GM23338 (cell line): ENCODE measurements around the gene THRB. TPM values are rescaled to one million over a fixed set of nuclear protein-coding genes. Genes with fewer than 3 reads are reported as not detected.

ENCODE experiments used
- ATAC-seq: fragments of 200-7000 bp; cut with Tn5 transposase; 3 replicates; pipeline ENCODE4 v1.9.1; 2020
- DNase-seq: peaks from one replicate; pipeline ENCODE4 v3.0.0-alpha.2; 2015; ENCODE audit warnings: low spot score
- H2AFZ ChIP-seq: fragments of 200-600 bp; sonication (generic); 2 replicates; pipeline ENCODE4 v1.8.0; 2016; ENCODE audit warnings: antibody characterized with exemption, mild to moderate bottlenecking, moderate library complexity
- H3F3A ChIP-seq: fragments of 200-600 bp; sonication (generic); replicated peaks from 2 replicates; pipeline ENCODE4 v1.8.0; 2017; ENCODE audit warnings: antibody characterized with exemption, mixed run types, low read depth
- H3K27ac ChIP-seq: fragments of 200-600 bp; sonication (generic); 2 replicates; pipeline ENCODE4 v1.6.1; 2016; ENCODE audit warnings: low read depth
- H3K27me3 ChIP-seq: fragments of 200-600 bp; sonication (generic); 2 replicates; pipeline ENCODE4 v1.8.0; 2016; ENCODE audit warnings: mild to moderate bottlenecking, mixed run types, moderate library complexity; ENCODE audit not compliant: insufficient read depth
- H3K36me3 ChIP-seq: fragments of 200-600 bp; sonication (generic); 2 replicates; pipeline ENCODE4 v1.8.0; 2016; ENCODE audit warnings: mild to moderate bottlenecking; ENCODE audit not compliant: insufficient read depth
- H3K4me1 ChIP-seq: fragments of 200-600 bp; sonication (generic); 2 replicates; pipeline ENCODE4 v1.8.0; 2016; ENCODE audit warnings: mild to moderate bottlenecking, moderate library complexity; ENCODE audit not compliant: insufficient read depth
- H3K4me2 ChIP-seq: fragments of 200-600 bp; sonication (generic); 2 replicates; pipeline ENCODE4 v1.7.1; 2017; ENCODE audit warnings: mixed run types
- H3K4me3 ChIP-seq: fragments of 200-600 bp; sonication (generic); 2 replicates; pipeline ENCODE4 v1.6.1; 2016; ENCODE audit warnings: mixed run types
- H3K79me2 ChIP-seq: fragments of 200-600 bp; sonication (generic); replicated peaks from 2 replicates; pipeline ENCODE4 v1.8.0; 2017; ENCODE audit warnings: mild to moderate bottlenecking; ENCODE audit not compliant: insufficient read depth
- H3K9me2 ChIP-seq: fragments of 200-600 bp; sonication (generic); 2 replicates; pipeline ENCODE4 v1.8.0; 2017; ENCODE audit not compliant: insufficient read depth
- H4K20me1 ChIP-seq: fragments of 200-600 bp; sonication (generic); replicated peaks from 2 replicates; pipeline ENCODE4 v1.8.0; 2017; ENCODE audit warnings: mild to moderate bottlenecking; ENCODE audit not compliant: insufficient read depth
- H3K27ac Mint-ChIP-seq: 2 replicates; pipeline ENCODE4 v1.8.0; 2020; ENCODE audit warnings: inconsistent platforms, mild to moderate bottlenecking, moderate library complexity, mixed read lengths
- H3K27me3 Mint-ChIP-seq: 3 replicates; pipeline ENCODE4 v1.8.0; 2022; ENCODE audit warnings: low read depth, mild to moderate bottlenecking, moderate library complexity, mixed read lengths, inconsistent platforms; ENCODE audit not compliant: insufficient read depth, poor library complexity
- H3K36me3 Mint-ChIP-seq: 3 replicates; pipeline ENCODE4 v1.8.0; 2021; ENCODE audit warnings: low read depth, mild to moderate bottlenecking, inconsistent platforms, moderate library complexity, mixed read lengths
- H3K4me1 Mint-ChIP-seq: 3 replicates; pipeline ENCODE4 v1.8.0; 2020; ENCODE audit warnings: mild to moderate bottlenecking, inconsistent platforms, mixed read lengths
- H3K4me3 Mint-ChIP-seq: 3 replicates; pipeline ENCODE4 v1.8.0; 2021; ENCODE audit warnings: moderate library complexity, mild to moderate bottlenecking, inconsistent platforms, mixed read lengths
- H3K9me3 Mint-ChIP-seq: 3 replicates; pipeline ENCODE4 v1.8.0; 2020; ENCODE audit warnings: moderate library complexity, mild to moderate bottlenecking, inconsistent platforms, mixed read lengths
- ETS1 ChIP-seq: IDR thresholded peaks from 2 replicates; pipeline ENCODE4 v1.6.1; 2016; ENCODE audit warnings: antibody characterized with exemption
- EZH2 ChIP-seq: fragments of 200-600 bp; sonication (generic); IDR thresholded peaks from one replicate; pipeline ENCODE4 v1.8.0; 2017; ENCODE audit warnings: antibody characterized with exemption, mild to moderate bottlenecking, low read depth; ENCODE audit not compliant: unreplicated experiment
- NANOG ChIP-seq: IDR thresholded peaks from 2 replicates; pipeline ENCODE4 v1.6.1; 2016; ENCODE audit warnings: antibody characterized with exemption, borderline replicate concordance
- POLR2AphosphoS5 ChIP-seq: IDR thresholded peaks from 2 replicates; pipeline ENCODE4 v1.6.1; 2016; ENCODE audit warnings: antibody characterized with exemption, low read depth
- ZNF331 ChIP-seq: fragments of 250-450 bp; sonication (Bioruptor Pico); IDR thresholded peaks from 2 replicates; pipeline ENCODE4 v1.5.0; 2020; ENCODE audit warnings: low read depth, mild to moderate bottlenecking, moderate library complexity
- polyA plus RNA-seq: library from polyadenylated mRNA; unstranded; fragments of >200 nt; fragmentation: Nextera tagmentation; extraction: Ambion mirVana; gene quantifications from 2 replicates; pipeline ENCODE4 v1.2.1, GENCODE V29; 2016
- total RNA-seq: library from RNA; depleted of rRNA; stranded (reverse); fragments of >200 nt; shearing (Covaris generic); gene quantifications from 2 replicates; pipeline ENCODE4 v1.2.3, GENCODE V29; 2014
- TF ChIP-seq, protein P1 (sequence below), 2 experiments: fragments of 200-600 bp in 1 of 2; sonication (generic) in 1 of 2; conservative IDR thresholded peaks; 2 replicates each; pipeline versions ENCODE4 v1.5.1 to v1.6.1; 2016 to 2017; ENCODE audit warnings: antibody characterized with exemption in 2 of 2, low read depth in 2 of 2, mild to moderate bottlenecking in 2 of 2, moderate library complexity in 1 of 2
- TF ChIP-seq, protein P2 (sequence below): fragments of 250-450 bp; sonication (Bioruptor Pico); IDR thresholded peaks from 2 replicates; pipeline ENCODE4 v1.5.0; 2020; ENCODE audit warnings: mild to moderate bottlenecking, moderate library complexity

Gene THRB
- total and polyA plus RNA-seq, 2 experiments from 2014 or later, result 1.7 to 3.2 TPM

DNA sequence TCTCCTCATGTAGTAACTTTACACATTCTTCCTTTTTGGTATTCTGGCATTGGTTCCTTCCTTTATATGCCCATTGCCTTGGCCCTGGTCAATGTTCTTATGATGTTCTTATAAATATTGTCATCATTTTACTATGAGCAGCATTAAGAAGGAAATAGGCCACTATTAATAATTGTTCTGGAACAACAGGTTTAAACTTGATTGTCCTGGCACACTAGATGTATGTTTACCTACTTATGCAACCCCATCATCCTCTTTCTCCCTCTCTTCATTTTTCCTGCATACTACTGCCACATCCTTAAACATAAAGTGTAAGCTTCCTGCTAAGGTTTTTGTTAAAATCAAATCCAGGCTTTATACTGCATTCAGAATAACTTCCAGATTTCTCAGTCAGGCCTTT is 114.7 kb downstream of the THRB start:
- TF ChIP-seq, protein P1, sequence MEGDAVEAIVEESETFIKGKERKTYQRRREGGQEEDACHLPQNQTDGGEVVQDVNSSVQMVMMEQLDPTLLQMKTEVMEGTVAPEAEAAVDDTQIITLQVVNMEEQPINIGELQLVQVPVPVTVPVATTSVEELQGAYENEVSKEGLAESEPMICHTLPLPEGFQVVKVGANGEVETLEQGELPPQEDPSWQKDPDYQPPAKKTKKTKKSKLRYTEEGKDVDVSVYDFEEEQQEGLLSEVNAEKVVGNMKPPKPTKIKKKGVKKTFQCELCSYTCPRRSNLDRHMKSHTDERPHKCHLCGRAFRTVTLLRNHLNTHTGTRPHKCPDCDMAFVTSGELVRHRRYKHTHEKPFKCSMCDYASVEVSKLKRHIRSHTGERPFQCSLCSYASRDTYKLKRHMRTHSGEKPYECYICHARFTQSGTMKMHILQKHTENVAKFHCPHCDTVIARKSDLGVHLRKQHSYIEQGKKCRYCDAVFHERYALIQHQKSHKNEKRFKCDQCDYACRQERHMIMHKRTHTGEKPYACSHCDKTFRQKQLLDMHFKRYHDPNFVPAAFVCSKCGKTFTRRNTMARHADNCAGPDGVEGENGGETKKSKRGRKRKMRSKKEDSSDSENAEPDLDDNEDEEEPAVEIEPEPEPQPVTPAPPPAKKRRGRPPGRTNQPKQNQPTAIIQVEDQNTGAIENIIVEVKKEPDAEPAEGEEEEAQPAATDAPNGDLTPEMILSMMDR (conservative IDR thresholded peaks at IDR 0.05; ENCODE audit: low read depth in 2 of 2), result no peak
- TF ChIP-seq, protein P2, sequence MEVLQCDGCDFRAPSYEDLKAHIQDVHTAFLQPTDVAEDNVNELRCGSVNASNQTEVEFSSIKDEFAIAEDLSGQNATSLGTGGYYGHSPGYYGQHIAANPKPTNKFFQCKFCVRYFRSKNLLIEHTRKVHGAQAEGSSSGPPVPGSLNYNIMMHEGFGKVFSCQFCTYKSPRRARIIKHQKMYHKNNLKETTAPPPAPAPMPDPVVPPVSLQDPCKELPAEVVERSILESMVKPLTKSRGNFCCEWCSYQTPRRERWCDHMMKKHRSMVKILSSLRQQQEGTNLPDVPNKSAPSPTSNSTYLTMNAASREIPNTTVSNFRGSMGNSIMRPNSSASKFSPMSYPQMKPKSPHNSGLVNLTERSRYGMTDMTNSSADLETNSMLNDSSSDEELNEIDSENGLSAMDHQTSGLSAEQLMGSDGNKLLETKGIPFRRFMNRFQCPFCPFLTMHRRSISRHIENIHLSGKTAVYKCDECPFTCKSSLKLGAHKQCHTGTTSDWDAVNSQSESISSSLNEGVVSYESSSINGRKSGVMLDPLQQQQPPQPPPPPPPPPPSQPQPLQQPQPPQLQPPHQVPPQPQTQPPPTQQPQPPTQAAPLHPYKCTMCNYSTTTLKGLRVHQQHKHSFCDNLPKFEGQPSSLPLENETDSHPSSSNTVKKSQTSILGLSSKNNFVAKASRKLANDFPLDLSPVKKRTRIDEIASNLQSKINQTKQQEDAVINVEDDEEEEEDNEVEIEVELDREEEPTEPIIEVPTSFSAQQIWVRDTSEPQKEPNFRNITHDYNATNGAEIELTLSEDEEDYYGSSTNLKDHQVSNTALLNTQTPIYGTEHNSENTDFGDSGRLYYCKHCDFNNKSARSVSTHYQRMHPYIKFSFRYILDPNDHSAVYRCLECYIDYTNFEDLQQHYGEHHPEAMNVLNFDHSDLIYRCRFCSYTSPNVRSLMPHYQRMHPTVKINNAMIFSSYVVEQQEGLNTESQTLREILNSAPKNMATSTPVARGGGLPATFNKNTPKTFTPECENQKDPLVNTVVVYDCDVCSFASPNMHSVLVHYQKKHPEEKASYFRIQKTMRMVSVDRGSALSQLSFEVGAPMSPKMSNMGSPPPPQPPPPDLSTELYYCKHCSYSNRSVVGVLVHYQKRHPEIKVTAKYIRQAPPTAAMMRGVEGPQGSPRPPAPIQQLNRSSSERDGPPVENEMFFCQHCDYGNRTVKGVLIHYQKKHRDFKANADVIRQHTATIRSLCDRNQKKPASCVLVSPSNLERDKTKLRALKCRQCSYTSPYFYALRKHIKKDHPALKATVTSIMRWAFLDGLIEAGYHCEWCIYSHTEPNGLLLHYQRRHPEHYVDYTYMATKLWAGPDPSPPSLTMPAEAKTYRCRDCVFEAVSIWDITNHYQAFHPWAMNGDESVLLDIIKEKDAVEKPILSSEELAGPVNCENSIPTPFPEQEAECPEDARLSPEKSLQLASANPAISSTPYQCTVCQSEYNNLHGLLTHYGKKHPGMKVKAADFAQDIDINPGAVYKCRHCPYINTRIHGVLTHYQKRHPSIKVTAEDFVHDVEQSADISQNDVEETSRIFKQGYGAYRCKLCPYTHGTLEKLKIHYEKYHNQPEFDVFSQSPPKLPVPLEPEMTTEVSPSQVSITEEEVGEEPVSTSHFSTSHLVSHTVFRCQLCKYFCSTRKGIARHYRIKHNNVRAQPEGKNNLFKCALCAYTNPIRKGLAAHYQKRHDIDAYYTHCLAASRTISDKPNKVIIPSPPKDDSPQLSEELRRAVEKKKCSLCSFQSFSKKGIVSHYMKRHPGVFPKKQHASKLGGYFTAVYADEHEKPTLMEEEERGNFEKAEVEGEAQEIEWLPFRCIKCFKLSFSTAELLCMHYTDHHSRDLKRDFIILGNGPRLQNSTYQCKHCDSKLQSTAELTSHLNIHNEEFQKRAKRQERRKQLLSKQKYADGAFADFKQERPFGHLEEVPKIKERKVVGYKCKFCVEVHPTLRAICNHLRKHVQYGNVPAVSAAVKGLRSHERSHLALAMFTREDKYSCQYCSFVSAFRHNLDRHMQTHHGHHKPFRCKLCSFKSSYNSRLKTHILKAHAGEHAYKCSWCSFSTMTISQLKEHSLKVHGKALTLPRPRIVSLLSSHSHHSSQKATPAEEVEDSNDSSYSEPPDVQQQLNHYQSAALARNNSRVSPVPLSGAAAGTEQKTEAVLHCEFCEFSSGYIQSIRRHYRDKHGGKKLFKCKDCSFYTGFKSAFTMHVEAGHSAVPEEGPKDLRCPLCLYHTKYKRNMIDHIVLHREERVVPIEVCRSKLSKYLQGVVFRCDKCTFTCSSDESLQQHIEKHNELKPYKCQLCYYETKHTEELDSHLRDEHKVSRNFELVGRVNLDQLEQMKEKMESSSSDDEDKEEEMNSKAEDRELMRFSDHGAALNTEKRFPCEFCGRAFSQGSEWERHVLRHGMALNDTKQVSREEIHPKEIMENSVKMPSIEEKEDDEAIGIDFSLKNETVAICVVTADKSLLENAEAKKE (CRISPR knock-in tag), result no peak
- no peak for TF ChIP-seq EZH2
- no peak for TF ChIP-seq POLR2AphosphoS5
- TF ChIP-seq ZNF331 (CRISPR knock-in tag), result no peak
- TF ChIP-seq ETS1, result no peak
- no peak for TF ChIP-seq NANOG

More for the DNA sequence above, 114.7 kb downstream of the THRB start:
- Histone ChIP-seq H3K9me2 (no peaks in the 10 kb centered on the region), H3F3A (no peaks in the 10 kb centered on the region), H3K79me2 (no peaks in the 10 kb centered on the region), H3K27me3 (no peaks in the 10 kb centered on the region), H3K4me2 (no peak overlapping the region), H3K27ac (no peak overlapping the region), H3K4me1 (no peaks in the 10 kb centered on the region), H4K20me1 (no peaks in the 10 kb centered on the region), H2AFZ (no peak overlapping the region), H3K36me3 (no peaks in the 10 kb centered on the region), H3K4me3 (no peak overlapping the region)
- no peak overlapping the region for H3K4me3 Mint-ChIP-seq
- ATAC-seq (no peak), DNase-seq (no peak)
- no peaks in the 10 kb centered on the region for H3K36me3 Mint-ChIP-seq
- no peak overlapping the region for H3K27ac Mint-ChIP-seq
- H3K27me3 Mint-ChIP-seq, result peaks cover 3% of the 10 kb centered on the region
- 0 out of 3 replicates have a peak, but pooled peaks cover 3% of the 10 kb centered on the region for H3K4me1 Mint-ChIP-seq
- no peaks in the 10 kb centered on the region for H3K9me3 Mint-ChIP-seq
